Lower lobe of right lung (tissue), 2 donors: ENCODE results near the gene SPRYD7. TPM values are rescaled to one million over a fixed set of nuclear protein-coding genes. Genes with fewer than 3 reads are reported as not detected.

Experiments used
- ATAC-seq, 2 donors: fragments of 200-7000 bp; cut with Tn5 transposase; one replicate each; pipeline ENCODE4 v1.9.1; 2020 to 2022; ENCODE audit warnings: mild to moderate bottlenecking in 2 of 2, moderate library complexity in 2 of 2
- DNase-seq: peaks from one replicate; pipeline ENCODE4 v3.0.0-alpha.2; 2020
- H3K27ac ChIP-seq: fragments of 200-600 bp; one replicate; pipeline ENCODE4 v1.8.0; 2022
- H3K27me3 ChIP-seq: fragments of 200-600 bp; one replicate; pipeline ENCODE4 v1.8.0; 2022; ENCODE audit warnings: low read depth
- H3K36me3 ChIP-seq: fragments of 200-600 bp; one replicate; pipeline ENCODE4 v1.8.0; 2022; ENCODE audit warnings: mild to moderate bottlenecking
- H3K4me1 ChIP-seq: fragments of 200-600 bp; one replicate; pipeline ENCODE4 v1.8.0; 2022
- H3K4me3 ChIP-seq: fragments of 200-600 bp; one replicate; pipeline ENCODE4 v1.8.0; 2022; ENCODE audit warnings: mild to moderate bottlenecking
- H3K9me3 ChIP-seq: fragments of 200-600 bp; one replicate; pipeline ENCODE4 v1.8.0; 2022
- CTCF ChIP-seq: fragments of 200-600 bp; IDR thresholded peaks from one replicate; pipeline ENCODE4 v1.8.0; 2022; ENCODE audit warnings: antibody characterized with exemption, mild to moderate bottlenecking
- intact Hi-C: fragments of 100-400 bp; cut with DNase I; formaldehyde crosslinking; loops from one replicate; pipeline ENCODE4 v1.11.0; 2022
- long read RNA-seq: library from polyadenylated mRNA; unstranded; transcript quantifications from one replicate; pipeline ENCODE4 v2.0.0, GENCODE V29; 2021
- total RNA-seq: library from RNA; stranded (reverse); fragmentation: NEBNext Ultra II Directional; extraction: Animal tissue kit (Norgen Biotek cat#: 25700); gene quantifications from one replicate; pipeline ENCODE4 v1.2.1, GENCODE V29; 2021
- donor health status: DM: no; HTN: yes; CAD: no; lungs with severe emphysema.

Gene SPRYD7
- total RNA-seq, result 11.4 TPM
- long read RNA-seq, transcript SPRYD7-201 (5 exons, 3,053 nt), result major isoform, 21 of 30 reads
- long read RNA-seq, partial matches to known transcripts, result 0 of 30 reads
- long read RNA-seq, other reads (novel, unspliced or antisense), result 9 of 30 reads

- ATAC-seq (peak; percentile 98 to 100), DNase-seq (peak; percentile 99)
- Histone ChIP-seq H3K4me3 (peak within 1 kb of the TSS; percentile 85), H3K36me3 (no peaks in the 10 kb centered on the region), H3K9me3 (no peaks in the 10 kb centered on the region), H3K27ac (peak within 1 kb of the TSS; percentile 89), H3K27me3 (no peaks in the 10 kb centered on the region), H3K4me1 (peaks cover 46% of the 10 kb centered on the region)
- intact Hi-C loops, result no loop called here
- TF ChIP-seq CTCF, result peak; percentile 91
These were observed at the start of gene SPRYD7 for GRCh38 chr13:49936075-49936967. SPRYD7 (minus strand) TSS chr13:49936340; CDS start chr13:49936235, 105 bp downstream.

- Histone ChIP-seq H3K4me3 (no peak overlapping the region), H3K9me3 (no peaks in the 10 kb centered on the region), H3K36me3 (peaks cover 9% of the 10 kb centered on the region), H3K4me1 (no peaks in the 10 kb centered on the region), H3K27me3 (no peaks in the 10 kb centered on the region), H3K27ac (no peak overlapping the region)
- no peak for TF ChIP-seq CTCF
- no peak for ATAC-seq
- no peak for DNase-seq
- intact Hi-C loops, result no loop called here
These were observed 49.0 kb upstream of the SPRYD7 start for GRCh38 chr13:49985129-49985528.

GRCh38 chr13:49980266-49980665 is 44.1 kb upstream of the SPRYD7 start:
- no peak overlapping the region for H3K4me3 ChIP-seq
- intact Hi-C loops, result no loop called here
- H3K9me3 ChIP-seq, result no peaks in the 10 kb centered on the region
- H3K27ac ChIP-seq, result no peak overlapping the region
- H3K36me3 ChIP-seq, result no peaks in the 10 kb centered on the region
- no peaks in the 10 kb centered on the region for H3K27me3 ChIP-seq
- DNase-seq, result no peak
- no peaks in the 10 kb centered on the region for H3K4me1 ChIP-seq
- TF ChIP-seq CTCF, result no peak
- ATAC-seq, result peak in 1 of 2 donors; percentile 28

- ATAC-seq (no peak), DNase-seq (no peak)
- H3K36me3 ChIP-seq, result no peaks in the 10 kb centered on the region
- H3K4me3 ChIP-seq, result no peak overlapping the region
- H3K27ac ChIP-seq, result no peak overlapping the region
- no peaks in the 10 kb centered on the region for H3K4me1 ChIP-seq
- no peaks in the 10 kb centered on the region for H3K9me3 ChIP-seq
- no peaks in the 10 kb centered on the region for H3K27me3 ChIP-seq
- TF ChIP-seq CTCF, result no peak
- intact Hi-C loops, result no loop called here
These were observed 41.9 kb upstream of the SPRYD7 start for GRCh38 chr13:49977992-49978391.

GRCh38 chr13:49976314-49977258 is 40.4 kb upstream of the SPRYD7 start:
- Histone ChIP-seq H3K9me3 (no peaks in the 10 kb centered on the region), H3K27ac (no peak overlapping the region), H3K4me3 (no peak overlapping the region), H3K36me3 (no peaks in the 10 kb centered on the region), H3K4me1 (no peaks in the 10 kb centered on the region), H3K27me3 (no peaks in the 10 kb centered on the region)
- intact Hi-C loops, result no loop called here
- TF ChIP-seq CTCF, result peak; percentile 87
- peak; percentile 79 for DNase-seq
- peak; percentile 88 to 89 for ATAC-seq
